Measurements from ENCODE around the gene CROCC.
"Not testable (repeated sequence)": the region's sequence is repeated elsewhere in the genome, so short reads cannot be mapped to it uniquely, and the experiment has no call there.

The CROCC gene

GRCh38 chr1:16905110-16905867 lies 16.4 kb upstream of the CROCC start:
- Mint-ChIP-seq H3K4me3 (no peak overlapping the region), H3K36me3 (ENCODE audit: low read depth) (no peaks in the 10 kb centered on the region), H3K27me3 (ENCODE audit: low read depth) (peaks cover 7% of the 10 kb centered on the region), H3K27ac (no peak overlapping the region), H3K4me1 (peaks cover 29% of the 10 kb centered on the region), H3K9me3 (no peaks in the 10 kb centered on the region)
- TF ChIP-seq, protein P1, sequence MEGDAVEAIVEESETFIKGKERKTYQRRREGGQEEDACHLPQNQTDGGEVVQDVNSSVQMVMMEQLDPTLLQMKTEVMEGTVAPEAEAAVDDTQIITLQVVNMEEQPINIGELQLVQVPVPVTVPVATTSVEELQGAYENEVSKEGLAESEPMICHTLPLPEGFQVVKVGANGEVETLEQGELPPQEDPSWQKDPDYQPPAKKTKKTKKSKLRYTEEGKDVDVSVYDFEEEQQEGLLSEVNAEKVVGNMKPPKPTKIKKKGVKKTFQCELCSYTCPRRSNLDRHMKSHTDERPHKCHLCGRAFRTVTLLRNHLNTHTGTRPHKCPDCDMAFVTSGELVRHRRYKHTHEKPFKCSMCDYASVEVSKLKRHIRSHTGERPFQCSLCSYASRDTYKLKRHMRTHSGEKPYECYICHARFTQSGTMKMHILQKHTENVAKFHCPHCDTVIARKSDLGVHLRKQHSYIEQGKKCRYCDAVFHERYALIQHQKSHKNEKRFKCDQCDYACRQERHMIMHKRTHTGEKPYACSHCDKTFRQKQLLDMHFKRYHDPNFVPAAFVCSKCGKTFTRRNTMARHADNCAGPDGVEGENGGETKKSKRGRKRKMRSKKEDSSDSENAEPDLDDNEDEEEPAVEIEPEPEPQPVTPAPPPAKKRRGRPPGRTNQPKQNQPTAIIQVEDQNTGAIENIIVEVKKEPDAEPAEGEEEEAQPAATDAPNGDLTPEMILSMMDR (IDR thresholded peaks at IDR 0.05; ENCODE audit: unreplicated experiment in 3 of 3): no peak

- Mint-ChIP-seq H3K27ac (no peak overlapping the region), H3K27me3 (ENCODE audit: low read depth) (peaks cover 7% of the 10 kb centered on the region), H3K9me3 (no peaks in the 10 kb centered on the region), H3K36me3 (ENCODE audit: low read depth) (no peaks in the 10 kb centered on the region), H3K4me3 (peak overlapping the region; percentile 12 to 20 (median 19)), H3K4me1 (peaks cover 29% of the 10 kb centered on the region)
- TF ChIP-seq, protein P1 (IDR thresholded peaks at IDR 0.05; ENCODE audit: unreplicated experiment in 3 of 3): no peak
Measured at GRCh38 chr1:16905868-16906702, 15.6 kb upstream of the CROCC start.

DNA sequence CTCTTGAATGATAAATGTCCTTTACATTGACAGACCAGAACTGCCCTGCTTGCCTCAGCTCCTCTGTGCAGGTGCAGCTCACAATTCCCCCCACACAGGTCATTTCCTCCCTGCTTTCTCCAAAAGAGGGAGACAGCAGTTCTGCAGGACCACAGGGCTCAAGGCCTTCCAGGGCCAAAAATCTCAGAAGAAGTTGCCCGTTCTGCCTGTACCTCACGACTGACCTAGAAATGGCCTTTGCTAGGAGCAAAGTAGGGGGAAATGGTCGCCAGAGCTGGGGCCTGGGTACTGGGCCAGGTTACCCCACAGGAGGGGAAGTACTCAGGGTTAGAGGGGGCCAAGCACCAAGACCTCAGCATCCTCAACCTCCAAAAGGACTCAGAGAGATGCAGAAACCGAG lies 14.9 kb upstream of the CROCC start:
- TF ChIP-seq, protein P1 (IDR thresholded peaks at IDR 0.05; ENCODE audit: unreplicated experiment in 3 of 3): no peak
- H3K4me1 Mint-ChIP-seq: peaks cover 25% of the 10 kb centered on the region
- H3K27ac Mint-ChIP-seq: no peak overlapping the region
- H3K4me3 Mint-ChIP-seq: no peak overlapping the region
- H3K36me3 Mint-ChIP-seq (ENCODE audit: low read depth): no peaks in the 10 kb centered on the region
- H3K27me3 Mint-ChIP-seq (ENCODE audit: low read depth): peaks cover 7% of the 10 kb centered on the region
- no peaks in the 10 kb centered on the region for H3K9me3 Mint-ChIP-seq

DNA sequence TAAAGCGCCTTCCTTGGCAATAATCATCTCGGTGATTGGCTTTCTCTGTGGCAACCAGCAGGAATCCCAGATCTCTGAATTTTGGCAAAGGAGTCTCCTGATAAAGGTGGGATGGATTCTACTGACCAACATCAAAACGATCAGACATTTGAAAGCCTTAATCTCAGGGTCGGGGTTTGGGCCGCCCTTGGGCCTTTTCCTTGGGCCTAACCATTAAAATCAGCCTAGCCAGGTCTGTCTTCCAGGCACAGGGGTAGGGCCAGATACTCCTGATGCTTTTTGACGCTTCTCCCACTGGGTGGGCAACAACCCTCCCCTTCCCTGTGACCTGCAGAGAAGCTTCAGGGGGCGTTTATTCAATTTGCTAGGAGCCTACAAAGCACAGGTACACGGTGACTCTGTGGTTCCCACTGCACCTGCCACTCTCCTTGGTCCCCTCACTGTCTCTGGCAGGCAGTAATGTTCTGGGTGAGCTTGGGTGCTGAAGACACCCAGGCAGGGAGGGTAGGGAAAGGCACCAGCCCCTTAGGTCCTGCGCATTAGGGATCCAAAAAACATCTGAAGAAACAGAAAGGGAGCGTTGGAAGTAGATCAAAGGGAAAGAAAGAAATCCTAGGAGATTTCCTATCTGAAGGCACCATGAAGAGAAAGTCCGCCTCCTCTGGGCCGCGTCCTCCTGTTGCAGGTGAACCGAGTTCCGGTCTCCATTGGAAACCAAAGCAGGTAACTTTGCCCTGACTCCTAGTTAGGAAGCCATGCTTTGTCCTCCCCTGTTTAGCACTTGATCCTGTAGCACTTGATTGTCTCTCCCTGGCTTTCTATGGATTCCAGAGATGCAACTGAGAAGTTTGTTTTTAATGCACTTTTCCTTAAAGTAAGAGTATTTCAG lies 13.6 kb upstream of the CROCC start:
- H3K27me3 Mint-ChIP-seq (ENCODE audit: low read depth): peaks cover 7% of the 10 kb centered on the region
- peak overlapping the region in 1 of 3 experiments; percentile 71 for H3K27ac Mint-ChIP-seq
- no peaks in the 10 kb centered on the region for H3K36me3 Mint-ChIP-seq (ENCODE audit: low read depth)
- no peaks in the 10 kb centered on the region for H3K9me3 Mint-ChIP-seq
- TF ChIP-seq, protein P1 (IDR thresholded peaks at IDR 0.05; ENCODE audit: unreplicated experiment in 3 of 3): no peak
- no peak overlapping the region for H3K4me3 Mint-ChIP-seq
- H3K4me1 Mint-ChIP-seq: peaks cover 19% of the 10 kb centered on the region

DNA sequence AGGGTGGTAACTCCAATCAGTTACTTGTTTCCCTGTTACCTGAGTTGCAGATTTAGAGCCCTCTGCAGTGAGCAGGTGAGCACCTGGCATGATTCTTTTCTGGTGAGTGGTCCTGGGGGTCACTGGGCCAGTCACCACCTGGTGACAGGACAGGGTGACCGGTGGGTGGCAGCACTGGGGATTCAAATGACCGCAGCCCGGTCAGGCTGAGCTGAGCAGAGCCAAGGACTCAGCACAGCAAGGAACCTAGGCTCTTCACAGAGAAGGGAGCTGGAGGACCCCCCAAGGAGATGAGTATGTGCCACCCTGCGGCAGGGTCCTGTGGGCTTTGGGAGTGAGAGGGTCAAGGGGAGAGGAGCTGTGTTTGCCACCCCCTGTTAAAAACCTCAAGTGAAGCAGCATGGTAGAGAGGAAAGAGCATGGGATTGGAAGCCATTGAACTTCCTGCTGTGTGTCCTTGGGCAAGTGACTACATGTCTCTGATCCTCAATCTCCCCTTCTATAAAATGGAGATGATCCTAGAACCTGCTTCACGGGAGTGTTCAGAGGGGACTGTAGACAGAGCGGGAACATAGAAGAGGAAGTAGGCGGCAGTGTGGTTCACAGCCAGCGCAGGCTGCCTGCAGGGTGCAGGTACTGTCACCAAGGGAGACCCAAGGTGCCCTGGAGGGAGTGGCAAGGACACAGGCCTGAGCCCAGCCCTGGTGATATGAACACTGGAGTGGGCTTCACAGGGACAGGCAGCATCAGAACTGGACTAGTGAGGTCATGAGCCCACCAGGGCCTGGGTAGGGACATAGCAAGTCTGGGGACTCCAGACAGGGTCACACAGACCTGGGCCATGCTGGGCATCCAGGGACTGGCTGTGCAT lies 9.6 kb upstream of the CROCC start:
- not testable (repeated sequence) for H3K27me3 Mint-ChIP-seq (ENCODE audit: low read depth); H3K9me3 Mint-ChIP-seq; H3K36me3 Mint-ChIP-seq (ENCODE audit: low read depth)
- peak overlapping the region; percentile 39 to 50 (median 44) for H3K4me3 Mint-ChIP-seq
- TF ChIP-seq, protein P1 (IDR thresholded peaks at IDR 0.05; ENCODE audit: unreplicated experiment in 3 of 3): peak in 1 of 3 experiments; percentile 20
- H3K4me1 Mint-ChIP-seq: peaks cover 19% of the 10 kb centered on the region
- peak overlapping the region in 1 of 3 experiments; percentile 33 for H3K27ac Mint-ChIP-seq

DNA sequence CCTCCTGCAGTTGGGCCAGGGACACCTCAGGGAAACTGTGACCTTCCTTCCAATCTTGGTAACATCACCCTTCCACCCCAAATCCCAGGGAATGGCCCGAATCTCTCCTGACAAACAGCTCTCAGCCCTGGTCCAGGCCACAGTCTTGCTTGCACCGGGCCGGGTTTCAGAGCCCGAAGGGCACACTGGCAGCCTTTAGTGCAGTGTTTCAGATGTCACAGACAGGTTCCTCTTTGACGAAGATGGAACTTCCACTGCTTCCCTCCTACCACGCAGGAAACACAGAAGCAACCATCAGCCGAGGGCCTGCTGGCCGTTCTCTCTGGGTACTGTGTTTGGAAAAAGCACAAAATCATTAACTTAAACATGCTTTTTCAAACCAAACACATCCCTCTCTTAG lies 9.0 kb upstream of the CROCC start:
- H3K36me3 Mint-ChIP-seq (ENCODE audit: low read depth); H3K9me3 Mint-ChIP-seq; H3K27me3 Mint-ChIP-seq (ENCODE audit: low read depth): not testable (repeated sequence)
- peaks cover 15% of the 10 kb centered on the region for H3K4me1 Mint-ChIP-seq
- H3K27ac Mint-ChIP-seq: peak overlapping the region in 1 of 3 experiments; percentile 79
- H3K4me3 Mint-ChIP-seq: peak overlapping the region; percentile 83 to 84 (median 83)

Data from nephron (organoid).